ENCODE results near the gene GEMIN7. TPM values are rescaled to one million over a fixed set of nuclear protein-coding genes. Genes with fewer than 3 reads are reported as not detected.

Gene GEMIN7
- total and polyA plus RNA-seq, 2 of the 13 experiments (the other 11 are each of a cell fraction or from before 2014, with no cell fraction given), result 24.1 to 30.6 TPM

DNA sequence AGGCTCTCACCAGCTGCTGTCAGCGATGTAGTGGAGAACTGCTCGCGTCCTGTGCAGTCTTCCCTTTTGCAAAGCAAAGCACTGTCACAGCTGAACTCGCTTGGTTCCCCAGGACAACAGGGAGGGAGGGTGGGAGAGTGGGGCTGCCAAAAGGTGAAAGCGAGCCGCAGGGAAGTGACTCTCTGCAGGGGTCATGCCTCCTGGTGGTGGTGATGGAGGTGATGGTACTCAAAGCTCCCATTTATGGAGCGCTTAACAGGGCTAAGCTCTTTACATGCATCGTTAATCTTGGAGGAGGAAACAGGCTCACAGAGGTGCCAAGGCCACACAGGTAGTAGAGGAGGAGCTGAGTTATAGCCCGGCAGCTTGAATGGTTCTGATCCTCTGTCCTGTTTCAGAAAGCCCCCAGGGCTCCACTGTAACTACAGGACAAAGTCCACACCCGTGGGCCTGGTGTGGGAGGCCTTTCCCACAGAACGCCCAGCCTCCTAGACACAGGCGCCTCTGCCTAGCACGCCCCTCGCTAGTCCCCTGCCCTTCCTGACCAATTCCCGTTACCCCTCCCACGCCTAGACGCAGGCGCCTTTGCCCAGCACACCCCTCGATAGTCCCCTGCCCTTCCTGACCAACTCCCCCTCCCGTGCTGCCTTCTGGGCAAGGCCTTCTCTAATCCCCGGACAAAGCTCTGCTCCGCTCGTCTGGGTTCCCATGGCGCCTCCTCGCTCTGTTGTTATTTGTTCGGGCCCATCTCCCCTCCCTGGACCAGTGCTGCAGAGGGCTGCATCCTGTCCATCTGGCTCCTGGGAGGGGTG, 24.7 kb downstream of the GEMIN7 start (continued):
- peak; percentile 60 for TF ChIP-seq RBM22 (optimal IDR thresholded peaks at IDR 0.05; ENCODE audit: low read length)
- TF ChIP-seq MIER2 (CRISPR knock-in tag; IDR thresholded peaks at IDR 0.05), result no peak
- no peak for TF ChIP-seq NONO (IDR thresholded peaks at IDR 0.05)
- peak; percentile 47; the same call in 1 of the 2 replicates for TF ChIP-seq NONO (CRISPR knock-in tag; conservative IDR thresholded peaks at IDR 0.05)
- peak; percentile 46; the same call in 1 of the 2 replicates for TF ChIP-seq SALL1 (CRISPR knock-in tag; IDR thresholded peaks at IDR 0.05)
- TF ChIP-seq, protein P1, sequence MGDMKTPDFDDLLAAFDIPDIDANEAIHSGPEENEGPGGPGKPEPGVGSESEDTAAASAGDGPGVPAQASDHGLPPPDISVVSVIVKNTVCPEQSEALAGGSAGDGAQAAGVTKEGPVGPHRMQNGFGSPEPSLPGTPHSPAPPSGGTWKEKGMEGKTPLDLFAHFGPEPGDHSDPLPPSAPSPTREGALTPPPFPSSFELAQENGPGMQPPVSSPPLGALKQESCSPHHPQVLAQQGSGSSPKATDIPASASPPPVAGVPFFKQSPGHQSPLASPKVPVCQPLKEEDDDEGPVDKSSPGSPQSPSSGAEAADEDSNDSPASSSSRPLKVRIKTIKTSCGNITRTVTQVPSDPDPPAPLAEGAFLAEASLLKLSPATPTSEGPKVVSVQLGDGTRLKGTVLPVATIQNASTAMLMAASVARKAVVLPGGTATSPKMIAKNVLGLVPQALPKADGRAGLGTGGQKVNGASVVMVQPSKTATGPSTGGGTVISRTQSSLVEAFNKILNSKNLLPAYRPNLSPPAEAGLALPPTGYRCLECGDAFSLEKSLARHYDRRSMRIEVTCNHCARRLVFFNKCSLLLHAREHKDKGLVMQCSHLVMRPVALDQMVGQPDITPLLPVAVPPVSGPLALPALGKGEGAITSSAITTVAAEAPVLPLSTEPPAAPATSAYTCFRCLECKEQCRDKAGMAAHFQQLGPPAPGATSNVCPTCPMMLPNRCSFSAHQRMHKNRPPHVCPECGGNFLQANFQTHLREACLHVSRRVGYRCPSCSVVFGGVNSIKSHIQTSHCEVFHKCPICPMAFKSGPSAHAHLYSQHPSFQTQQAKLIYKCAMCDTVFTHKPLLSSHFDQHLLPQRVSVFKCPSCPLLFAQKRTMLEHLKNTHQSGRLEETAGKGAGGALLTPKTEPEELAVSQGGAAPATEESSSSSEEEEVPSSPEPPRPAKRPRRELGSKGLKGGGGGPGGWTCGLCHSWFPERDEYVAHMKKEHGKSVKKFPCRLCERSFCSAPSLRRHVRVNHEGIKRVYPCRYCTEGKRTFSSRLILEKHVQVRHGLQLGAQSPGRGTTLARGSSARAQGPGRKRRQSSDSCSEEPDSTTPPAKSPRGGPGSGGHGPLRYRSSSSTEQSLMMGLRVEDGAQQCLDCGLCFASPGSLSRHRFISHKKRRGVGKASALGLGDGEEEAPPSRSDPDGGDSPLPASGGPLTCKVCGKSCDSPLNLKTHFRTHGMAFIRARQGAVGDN (CRISPR knock-in tag; IDR thresholded peaks at IDR 0.05), result peak; percentile 79
- TF ChIP-seq CHCHD3 (CRISPR knock-in tag; IDR thresholded peaks at IDR 0.05), result no peak
- TF ChIP-seq ZNF546 (CRISPR knock-in tag; conservative IDR thresholded peaks at IDR 0.05), result no peak
- no peak for TF ChIP-seq ZFP1 (CRISPR knock-in tag; IDR thresholded peaks at IDR 0.05)
- TF ChIP-seq PITX1 (CRISPR knock-in tag; IDR thresholded peaks at IDR 0.05), result peak; percentile 81
- TF ChIP-seq ZNF253 (CRISPR knock-in tag; IDR thresholded peaks at IDR 0.05; ENCODE audit: borderline replicate concordance), result 0 out of 2 replicates have a peak, but pooled peaks have one; percentile 35
- TF ChIP-seq ZBTB7A (CRISPR knock-in tag; IDR thresholded peaks at IDR 0.05), result no peak
- no peak for TF ChIP-seq ZNF768 (CRISPR knock-in tag; IDR thresholded peaks at IDR 0.05)
- TF ChIP-seq SOX13 (IDR thresholded peaks at IDR 0.05), result no peak
- TF ChIP-seq SOX13 (CRISPR knock-in tag; conservative IDR thresholded peaks at IDR 0.05 in 1 of 2, IDR thresholded peaks at IDR 0.05 in 1 of 2), result peak in 1 of 2 experiments; percentile 28; a peak in 1 of 4 replicates
- no peak for TF ChIP-seq TCF7 (IDR thresholded peaks at IDR 0.05; ENCODE audit: low read depth)
- TF ChIP-seq NCOA2 (CRISPR knock-in tag; IDR thresholded peaks at IDR 0.05), result 0 out of 2 replicates have a peak, but pooled peaks have one; percentile 30
- TF ChIP-seq MAZ (IDR thresholded peaks at IDR 0.05; ENCODE audit: borderline replicate concordance, low read depth, low read length), result peak; percentile 48; the same call in 1 of the 2 replicates
- no peak; the same call in 1 of the 2 replicates for TF ChIP-seq MAZ (CRISPR knock-in tag; IDR thresholded peaks at IDR 0.05; ENCODE audit: low read depth)
- no peak for TF ChIP-seq ARNT2 (CRISPR knock-in tag; IDR thresholded peaks at IDR 0.05; ENCODE audit: low read depth)
- peak; percentile 53; the same call in 1 of the 2 replicates for TF ChIP-seq ZFP90 (CRISPR knock-in tag; IDR thresholded peaks at IDR 0.05; ENCODE audit: borderline replicate concordance)
- TF ChIP-seq TMF1 (CRISPR knock-in tag; IDR thresholded peaks at IDR 0.05; ENCODE audit: low read depth), result no peak
- TF ChIP-seq CCDC6 (CRISPR knock-in tag; IDR thresholded peaks at IDR 0.05), result 0 out of 2 replicates have a peak, but pooled peaks have one; percentile 79
- 0 out of 2 replicates have a peak, but pooled peaks have one; percentile 45 for TF ChIP-seq ZNF547 (CRISPR knock-in tag; IDR thresholded peaks at IDR 0.05)
- TF ChIP-seq NFIC (IDR thresholded peaks at IDR 0.05; ENCODE audit: low read length), result no peak
- peak; percentile 33; the same call in 1 of the 2 replicates for TF ChIP-seq ZNF331 (CRISPR knock-in tag; IDR thresholded peaks at IDR 0.05)
- TF ChIP-seq HMG20B (CRISPR knock-in tag; conservative IDR thresholded peaks at IDR 0.05), result no peak
- peak; percentile 39; the same call in 1 of the 2 replicates for TF ChIP-seq ISL2 (CRISPR knock-in tag; IDR thresholded peaks at IDR 0.05)
- no peak for TF ChIP-seq FOXK1 (CRISPR knock-in tag; IDR thresholded peaks at IDR 0.05; ENCODE audit: borderline replicate concordance, low read depth)
